A673 (cell line): ENCODE results near the gene PLA2G4C. TPM values are rescaled to one million over a fixed set of nuclear protein-coding genes. Genes with fewer than 3 reads are reported as not detected.

Experiments
- BruUV-seq: library from RNA; stranded (reverse); fragments of 400-500 nt; replicated peaks from 2 replicates; lab custom pipeline; 2021; lab: Mats Ljungman, UMichigan
- CTCF ChIA-PET: fragments of 300-600 bp; sonication (Branson Sonifier 250); formaldehyde crosslinking; loops from one replicate; lab custom pipeline; 2022; ENCODE audit warnings: antibody characterized with exemption; lab: Charles Lee
- POLR2A ChIA-PET: fragments of 300-600 bp; sonication (Branson Sonifier 250); formaldehyde crosslinking; loops from one replicate; lab custom pipeline; 2022; ENCODE audit warnings: antibody characterized with exemption; ENCODE audit not compliant: low non-redundant PET; lab: Charles Lee
- DNase-seq: peaks from one replicate; pipeline ENCODE4 v3.0.0-alpha.2; 2015; ENCODE audit warnings: low spot score
- H3K27ac ChIP-seq: fragments of 200-600 bp; sonication (generic); 2 replicates; pipeline ENCODE4 v1.5.1; 2016; ENCODE audit warnings: mixed run types, low read depth, mild to moderate bottlenecking, mixed read lengths, antibody characterized with exemption, low read length; ENCODE audit not compliant: poor library complexity, severe bottlenecking
- H3K27me3 ChIP-seq: fragments of 200-600 bp; sonication (generic); replicated peaks from 2 replicates; pipeline ENCODE4 v1.6.1; 2017; ENCODE audit warnings: mixed run types, low read depth, mild to moderate bottlenecking, mixed read lengths, antibody characterized with exemption, low read length; ENCODE audit not compliant: insufficient read depth, poor library complexity
- H3K36me3 ChIP-seq: fragments of 200-600 bp; sonication (generic); 2 replicates; pipeline ENCODE4 v1.6.1; 2016; ENCODE audit warnings: mixed run types, mild to moderate bottlenecking, mixed read lengths, antibody characterized with exemption, low read length; ENCODE audit not compliant: insufficient read depth, poor library complexity, severe bottlenecking
- H3K4me1 ChIP-seq: fragments of 200-600 bp; sonication (generic); 2 replicates; pipeline ENCODE4 v1.6.1; 2017; ENCODE audit warnings: mixed run types, mild to moderate bottlenecking, mixed read lengths, antibody characterized with exemption, low read length; ENCODE audit not compliant: insufficient read depth, poor library complexity, severe bottlenecking
- H3K4me3 ChIP-seq: fragments of 200-600 bp; sonication (generic); 2 replicates; pipeline ENCODE4 v1.5.1; 2016; ENCODE audit warnings: low read depth, mixed run types, mild to moderate bottlenecking, mixed read lengths, low read length; ENCODE audit not compliant: poor library complexity, severe bottlenecking
- H3K9me3 ChIP-seq: fragments of 200-600 bp; sonication (generic); 2 replicates; pipeline ENCODE4 v1.6.1; 2016; ENCODE audit warnings: mixed run types, low read depth, mild to moderate bottlenecking, mixed read lengths, antibody characterized with exemption, low read length; ENCODE audit not compliant: poor library complexity, severe bottlenecking
- EZH2 ChIP-seq: fragments of 200-600 bp; sonication (generic); IDR thresholded peaks from 2 replicates; pipeline ENCODE4 v1.6.1; 2017; ENCODE audit warnings: borderline replicate concordance, low read depth, mild to moderate bottlenecking, mixed read lengths, antibody characterized with exemption, low read length; ENCODE audit not compliant: poor library complexity, severe bottlenecking
- intact Hi-C: fragments of 100-400 bp; cut with micrococcal nuclease; formaldehyde crosslinking; loops from one replicate; pipeline ENCODE4 v1.10.0; 2022; ENCODE audit not compliant: unreplicated experiment
- total RNA-seq: library from RNA; stranded (reverse); gene quantifications from 2 replicates; pipeline ENCODE4 v1.2.3, GENCODE V29; 2021
- TF ChIP-seq, protein P1 (sequence below): fragments of 300-800, 200-600 bp; sonication (generic); conservative IDR thresholded peaks from 2 replicates; pipeline ENCODE4 v1.5.1; 2017; ENCODE audit warnings: low read depth, mild to moderate bottlenecking, antibody characterized with exemption, low read length, moderate library complexity, mixed read lengths

PLA2G4C gene
- total RNA-seq, 1 experiment from 2014 or later, result 8.2 TPM

- Histone ChIP-seq H3K27me3 (no peaks in the 10 kb centered on the region), H3K4me3 (no peak overlapping the region), H3K36me3 (no peaks in the 10 kb centered on the region), H3K9me3 (no peaks in the 10 kb centered on the region), H3K27ac (no peak overlapping the region), H3K4me1 (no peaks in the 10 kb centered on the region)
- intact Hi-C loops, result no loop called here
- ChIA-PET POLR2A (no interaction called here), CTCF (no interaction called here)
- no TSS peak for BruUV-seq
- TF ChIP-seq, protein P1, sequence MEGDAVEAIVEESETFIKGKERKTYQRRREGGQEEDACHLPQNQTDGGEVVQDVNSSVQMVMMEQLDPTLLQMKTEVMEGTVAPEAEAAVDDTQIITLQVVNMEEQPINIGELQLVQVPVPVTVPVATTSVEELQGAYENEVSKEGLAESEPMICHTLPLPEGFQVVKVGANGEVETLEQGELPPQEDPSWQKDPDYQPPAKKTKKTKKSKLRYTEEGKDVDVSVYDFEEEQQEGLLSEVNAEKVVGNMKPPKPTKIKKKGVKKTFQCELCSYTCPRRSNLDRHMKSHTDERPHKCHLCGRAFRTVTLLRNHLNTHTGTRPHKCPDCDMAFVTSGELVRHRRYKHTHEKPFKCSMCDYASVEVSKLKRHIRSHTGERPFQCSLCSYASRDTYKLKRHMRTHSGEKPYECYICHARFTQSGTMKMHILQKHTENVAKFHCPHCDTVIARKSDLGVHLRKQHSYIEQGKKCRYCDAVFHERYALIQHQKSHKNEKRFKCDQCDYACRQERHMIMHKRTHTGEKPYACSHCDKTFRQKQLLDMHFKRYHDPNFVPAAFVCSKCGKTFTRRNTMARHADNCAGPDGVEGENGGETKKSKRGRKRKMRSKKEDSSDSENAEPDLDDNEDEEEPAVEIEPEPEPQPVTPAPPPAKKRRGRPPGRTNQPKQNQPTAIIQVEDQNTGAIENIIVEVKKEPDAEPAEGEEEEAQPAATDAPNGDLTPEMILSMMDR, result no peak
- no peak for TF ChIP-seq EZH2
- no peak for DNase-seq
Observed at GRCh38 chr19:48053076-48053475, 57.5 kb downstream of the PLA2G4C start.

GRCh38 chr19:48051335-48052033 lies 59.1 kb downstream of the PLA2G4C start:
- intact Hi-C loops, result no loop called here
- H3K27me3 ChIP-seq, result no peaks in the 10 kb centered on the region
- H3K27ac ChIP-seq, result no peak overlapping the region
- no TSS peak for BruUV-seq
- ChIA-PET CTCF (interaction anchor here (0.6 kb wide), 1 partner anchor 211 kb away, joined by 4 read pairs; no protein-coding TSS in a partner anchor), POLR2A (no interaction called here)
- no peak for TF ChIP-seq EZH2
- TF ChIP-seq, protein P1, result no peak
- no peak for DNase-seq
- no peak overlapping the region for H3K4me3 ChIP-seq
- no peaks in the 10 kb centered on the region for H3K4me1 ChIP-seq
- H3K36me3 ChIP-seq, result no peaks in the 10 kb centered on the region
- no peaks in the 10 kb centered on the region for H3K9me3 ChIP-seq

- Histone ChIP-seq H3K4me3 (no peak overlapping the region), H3K9me3 (no peaks in the 10 kb centered on the region), H3K36me3 (no peaks in the 10 kb centered on the region), H3K4me1 (no peaks in the 10 kb centered on the region), H3K27me3 (no peaks in the 10 kb centered on the region), H3K27ac (no peak overlapping the region)
- intact Hi-C loops, result no loop called here
- no peak for DNase-seq
- ChIA-PET CTCF (no interaction called here), POLR2A (no interaction called here)
- no TSS peak for BruUV-seq
- TF ChIP-seq, protein P1, result no peak
- no peak for TF ChIP-seq EZH2
Observed at GRCh38 chr19:48044561-48044960, 66.1 kb downstream of the PLA2G4C start.
